MM.1S (cell line): Measurements from ENCODE around the gene SLC9A4.

ENCODE experiments used
- DNase-seq: peaks from one replicate; pipeline ENCODE4 v3.0.0-alpha.2; 2015
- H2AFZ ChIP-seq: fragments of 300-600 bp; sonication (generic); 2 replicates; pipeline ENCODE4 v1.6.0; 2016; ENCODE audit warnings: antibody characterized with exemption, low read length
- H3F3A ChIP-seq: fragments of 300-600 bp; sonication (generic); 2 replicates; pipeline ENCODE4 v1.6.1; 2016; ENCODE audit warnings: mild to moderate bottlenecking, antibody characterized with exemption, low read length, moderate library complexity, mixed read lengths; ENCODE audit not compliant: insufficient read depth
- H3K27ac ChIP-seq: fragments of 300-600 bp; sonication (generic); 2 replicates; pipeline ENCODE4 v1.5.1; 2016; ENCODE audit warnings: mild to moderate bottlenecking, low read length
- H3K27me3 ChIP-seq: fragments of 300-600 bp; sonication (generic); replicated peaks from 2 replicates; pipeline ENCODE4 v1.6.0; 2016; ENCODE audit warnings: low read length; ENCODE audit not compliant: insufficient read depth
- H3K36me3 ChIP-seq: fragments of 300-600 bp; sonication (generic); replicated peaks from 2 replicates; pipeline ENCODE4 v1.6.1; 2016; ENCODE audit warnings: mild to moderate bottlenecking, low read length, mixed read lengths; ENCODE audit not compliant: insufficient read depth
- H3K4me1 ChIP-seq: fragments of 300-600 bp; sonication (generic); 2 replicates; pipeline ENCODE4 v1.6.1; 2016; ENCODE audit warnings: low read length, mixed read lengths
- H3K4me2 ChIP-seq: fragments of 300-600 bp; sonication (generic); 2 replicates; pipeline ENCODE4 v1.6.0; 2016; ENCODE audit warnings: low read depth, low read length
- H3K4me3 ChIP-seq: fragments of 300-600 bp; sonication (generic); 2 replicates; pipeline ENCODE4 v1.5.1; 2016; ENCODE audit warnings: low read length, mixed read lengths
- H3K79me2 ChIP-seq: fragments of 300-600 bp; sonication (generic); 2 replicates; pipeline ENCODE4 v1.6.1; 2016; ENCODE audit warnings: mixed run types, low read length, mixed read lengths
- H3K9ac ChIP-seq: fragments of 300-600 bp; sonication (generic); 2 replicates; pipeline ENCODE4 v1.6.1; 2016; ENCODE audit warnings: low read length, mixed read lengths
- H3K9me2 ChIP-seq: fragments of 300-600 bp; sonication (generic); replicated peaks from 2 replicates; pipeline ENCODE4 v1.6.1; 2016; ENCODE audit warnings: mild to moderate bottlenecking, low read length, mixed read lengths; ENCODE audit not compliant: insufficient read depth
- H3K9me3 ChIP-seq: fragments of 300-600 bp; sonication (generic); replicated peaks from 2 replicates; pipeline ENCODE4 v1.6.1; 2016; ENCODE audit warnings: mild to moderate bottlenecking, low read length, mixed read lengths; ENCODE audit not compliant: insufficient read depth
- H4K20me1 ChIP-seq: fragments of 300-600 bp; sonication (generic); 2 replicates; pipeline ENCODE4 v1.6.1; 2016; ENCODE audit warnings: mild to moderate bottlenecking, low read length, moderate library complexity, mixed read lengths; ENCODE audit not compliant: insufficient read depth
- EZH2 ChIP-seq: fragments of 300-600 bp; sonication (generic); optimal IDR thresholded peaks from 2 replicates; pipeline ENCODE3; 2017; ENCODE audit warnings: low read depth, mild to moderate bottlenecking, antibody characterized with exemption, low read length, mixed read lengths
- EZH2phosphoT487 ChIP-seq: fragments of 300-600 bp; sonication (generic); IDR thresholded peaks from 2 replicates; pipeline ENCODE4 v1.6.1; 2018; ENCODE audit warnings: antibody characterized with exemption, low read length
- TF ChIP-seq, protein P1 (sequence below): fragments of 300-600 bp; sonication (generic); IDR thresholded peaks from 2 replicates; pipeline ENCODE4 v1.5.1; 2016; ENCODE audit warnings: antibody characterized with exemption, low read length, mixed read lengths

Gene SLC9A4

DNA sequence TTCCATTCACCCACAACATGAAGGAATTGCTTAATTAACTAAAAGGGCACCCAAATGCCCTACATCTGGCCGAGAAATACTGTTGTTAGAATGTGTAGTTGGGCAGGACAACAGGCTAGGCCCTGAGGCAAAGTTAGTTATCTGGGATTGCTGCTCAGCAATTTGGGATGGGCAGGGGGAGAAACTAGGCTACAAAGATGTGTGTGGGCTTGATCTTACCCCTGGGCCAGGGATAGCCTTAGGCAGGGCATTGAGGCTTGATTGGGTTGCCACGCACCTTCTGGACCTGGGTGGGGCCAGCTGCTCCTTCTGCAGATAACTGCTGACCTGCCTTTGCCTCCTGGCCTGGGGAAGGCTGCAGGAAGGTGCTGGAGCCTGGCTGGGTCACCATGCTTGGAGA is 40.6 kb upstream of the SLC9A4 start:
- Histone ChIP-seq H3F3A (no peaks in the 10 kb centered on the region), H3K4me2 (no peak overlapping the region)
- TF ChIP-seq EZH2phosphoT487 (no peak), EZH2 (no peak)
- TF ChIP-seq, protein P1, sequence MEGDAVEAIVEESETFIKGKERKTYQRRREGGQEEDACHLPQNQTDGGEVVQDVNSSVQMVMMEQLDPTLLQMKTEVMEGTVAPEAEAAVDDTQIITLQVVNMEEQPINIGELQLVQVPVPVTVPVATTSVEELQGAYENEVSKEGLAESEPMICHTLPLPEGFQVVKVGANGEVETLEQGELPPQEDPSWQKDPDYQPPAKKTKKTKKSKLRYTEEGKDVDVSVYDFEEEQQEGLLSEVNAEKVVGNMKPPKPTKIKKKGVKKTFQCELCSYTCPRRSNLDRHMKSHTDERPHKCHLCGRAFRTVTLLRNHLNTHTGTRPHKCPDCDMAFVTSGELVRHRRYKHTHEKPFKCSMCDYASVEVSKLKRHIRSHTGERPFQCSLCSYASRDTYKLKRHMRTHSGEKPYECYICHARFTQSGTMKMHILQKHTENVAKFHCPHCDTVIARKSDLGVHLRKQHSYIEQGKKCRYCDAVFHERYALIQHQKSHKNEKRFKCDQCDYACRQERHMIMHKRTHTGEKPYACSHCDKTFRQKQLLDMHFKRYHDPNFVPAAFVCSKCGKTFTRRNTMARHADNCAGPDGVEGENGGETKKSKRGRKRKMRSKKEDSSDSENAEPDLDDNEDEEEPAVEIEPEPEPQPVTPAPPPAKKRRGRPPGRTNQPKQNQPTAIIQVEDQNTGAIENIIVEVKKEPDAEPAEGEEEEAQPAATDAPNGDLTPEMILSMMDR: no peak

DNA sequence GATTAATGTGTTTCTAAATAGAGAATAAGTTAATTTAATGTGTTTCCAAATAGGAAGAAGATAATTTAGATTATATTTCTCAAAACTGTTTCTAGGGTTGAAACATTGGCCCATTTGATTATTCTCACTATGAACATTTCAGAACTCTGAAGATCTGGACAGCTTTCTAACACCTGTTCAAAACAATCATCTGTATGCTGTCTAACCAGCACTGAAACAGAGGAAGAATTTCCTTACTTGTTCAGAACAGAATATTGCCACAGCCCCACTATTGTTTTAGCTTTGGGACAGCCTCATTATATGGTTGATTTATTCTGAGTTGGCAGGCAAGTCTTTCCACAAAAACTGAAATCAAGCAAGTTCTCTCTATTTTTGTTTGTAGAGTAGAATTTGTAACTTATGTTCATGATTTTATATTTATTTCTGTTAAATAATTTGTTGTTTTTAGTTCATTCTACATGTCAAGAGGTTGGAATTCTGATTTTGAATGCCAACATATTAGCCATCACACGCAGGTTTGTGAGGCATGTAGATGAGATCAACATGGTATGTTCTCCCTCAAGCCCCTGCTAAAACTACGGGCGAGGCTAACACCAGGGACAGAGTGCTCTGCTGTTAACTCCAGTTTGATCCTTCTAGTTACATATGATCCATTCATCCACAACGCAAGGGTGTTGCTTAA is 38.9 kb upstream of the SLC9A4 start:
- Histone ChIP-seq H3K79me2 (no peaks in the 10 kb centered on the region), H4K20me1 (no peaks in the 10 kb centered on the region), H3K9ac (no peak overlapping the region), H3K36me3 (no peaks in the 10 kb centered on the region), H2AFZ (no peak overlapping the region), H3K27me3 (no peaks in the 10 kb centered on the region), H3K9me3 (no peaks in the 10 kb centered on the region), H3K4me1 (no peaks in the 10 kb centered on the region), H3F3A (no peaks in the 10 kb centered on the region), H3K4me3 (no peak overlapping the region), H3K27ac (no peak overlapping the region), H3K4me2 (no peak overlapping the region), H3K9me2 (no peaks in the 10 kb centered on the region)
- no peak for DNase-seq
- TF ChIP-seq, protein P1: no peak
- TF ChIP-seq EZH2phosphoT487: no peak
- TF ChIP-seq EZH2: no peak

More for the DNA sequence above, 40.6 kb upstream of the SLC9A4 start:
- Histone ChIP-seq H3K27me3 (no peaks in the 10 kb centered on the region), H3K27ac (no peak overlapping the region), H3K4me1 (no peaks in the 10 kb centered on the region), H3K9ac (no peak overlapping the region), H2AFZ (no peak overlapping the region), H3K79me2 (no peaks in the 10 kb centered on the region), H3K9me2 (no peaks in the 10 kb centered on the region), H3K9me3 (no peaks in the 10 kb centered on the region), H3K36me3 (no peaks in the 10 kb centered on the region), H3K4me3 (no peak overlapping the region), H4K20me1 (no peaks in the 10 kb centered on the region)
- DNase-seq: no peak

DNA sequence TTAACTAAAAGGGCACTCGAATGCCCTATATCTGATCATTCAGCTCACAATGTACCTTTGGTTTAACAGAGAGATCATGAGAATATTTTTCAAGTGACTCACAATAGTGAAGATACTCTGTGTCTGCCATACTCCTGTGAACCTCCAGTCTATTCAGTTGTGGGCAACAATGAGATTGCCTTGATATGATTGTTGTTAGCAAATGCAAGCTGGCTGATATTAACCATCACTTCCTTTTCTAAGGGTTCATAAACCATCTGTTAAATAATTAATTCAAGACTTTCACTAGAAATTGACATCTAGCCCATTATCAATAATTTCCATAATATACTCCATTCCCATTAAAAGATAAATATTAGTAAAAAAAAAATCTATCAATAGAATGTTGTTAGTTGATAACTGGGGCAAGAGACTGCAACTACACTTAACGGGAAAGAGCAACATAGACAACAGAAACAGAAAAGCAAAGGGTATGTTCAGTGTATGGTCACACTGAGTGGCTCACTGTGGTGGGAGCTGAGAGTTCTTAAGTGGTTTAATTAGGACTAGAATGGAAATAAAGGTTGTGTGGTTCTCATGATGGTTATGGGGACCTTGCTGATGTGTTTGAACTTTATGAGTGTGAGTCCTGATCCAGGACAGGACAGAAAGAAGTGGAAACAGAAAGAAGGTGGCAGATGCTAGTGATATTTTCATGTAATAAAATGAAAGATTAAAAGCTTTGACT is 38.2 kb upstream of the SLC9A4 start:
- H3K4me1 ChIP-seq: no peaks in the 10 kb centered on the region
- H3K4me3 ChIP-seq: no peak overlapping the region
- no peak overlapping the region for H3K9ac ChIP-seq
- TF ChIP-seq EZH2phosphoT487 (no peak), EZH2 (no peak)
- TF ChIP-seq, protein P1: no peak
- no peaks in the 10 kb centered on the region for H3F3A ChIP-seq
- H2AFZ ChIP-seq: no peak overlapping the region
- H3K9me3 ChIP-seq: no peaks in the 10 kb centered on the region
- H3K4me2 ChIP-seq: no peak overlapping the region
- no peaks in the 10 kb centered on the region for H3K27me3 ChIP-seq
- no peak for DNase-seq
- no peak overlapping the region for H3K27ac ChIP-seq
- no peaks in the 10 kb centered on the region for H3K79me2 ChIP-seq
- H3K36me3 ChIP-seq: no peaks in the 10 kb centered on the region
- H3K9me2 ChIP-seq: no peaks in the 10 kb centered on the region
- no peaks in the 10 kb centered on the region for H4K20me1 ChIP-seq
